Stimulated activated CD4-positive, alpha-beta T cell treated with anti-CD3 and anti-CD28 coated beads, Interleukin-12 subunit alpha, Interleukin-12 subunit beta, amount 100 ng/mL, for 24 hours (primary cell): ENCODE data around the gene SPACA7.
"Not testable (repeated sequence)": the region's sequence is repeated elsewhere in the genome, so short reads cannot be mapped to it uniquely, and the experiment has no call there.

Source experiments
- DNase-seq, 2 experiments: peaks; one replicate each; pipeline ENCODE4 v3.0.0-alpha.2; 2020; ENCODE audit warnings: low read depth in 2 of 2

Gene SPACA7

GRCh38 chr13:112350300-112350699 is 25.9 kb upstream of the SPACA7 start:
- DNase-seq: no peak

GRCh38 chr13:112351825-112352224 is 24.3 kb upstream of the SPACA7 start:
- no peak for DNase-seq

- DNase-seq: no peak
These were observed 22.3 kb upstream of the SPACA7 start for GRCh38 chr13:112353856-112354255.

- DNase-seq: no peak
These were observed 21.6 kb upstream of the SPACA7 start for GRCh38 chr13:112354330-112355273.

- DNase-seq: no peak
These were observed 20.8 kb upstream of the SPACA7 start for GRCh38 chr13:112355274-112355838.

- no peak for DNase-seq
These were observed 20.0 kb upstream of the SPACA7 start for GRCh38 chr13:112356190-112356589.

- no peak for DNase-seq
These were observed 18.0 kb upstream of the SPACA7 start for GRCh38 chr13:112358156-112358555.

GRCh38 chr13:112362021-112362420 is 14.1 kb upstream of the SPACA7 start:
- no peak for DNase-seq

GRCh38 chr13:112363867-112364528 is 12.2 kb upstream of the SPACA7 start:
- DNase-seq: no peak

GRCh38 chr13:112366907-112367646 is 9.1 kb upstream of the SPACA7 start:
- no peak for DNase-seq

- DNase-seq: no peak
These were observed 7.3 kb upstream of the SPACA7 start for GRCh38 chr13:112368883-112369282.

- no peak for DNase-seq
These were observed 5.8 kb upstream of the SPACA7 start for GRCh38 chr13:112370311-112370710.

- no peak for DNase-seq
These were observed 1.9 kb upstream of the SPACA7 start for GRCh38 chr13:112374271-112374670.

GRCh38 chr13:112391746-112392145 is 15.6 kb downstream of the SPACA7 start:
- no peak for DNase-seq

- no peak for DNase-seq
These were observed 16.6 kb downstream of the SPACA7 start for GRCh38 chr13:112392719-112393118.

GRCh38 chr13:112395022-112395421 is 18.9 kb downstream of the SPACA7 start:
- DNase-seq: not testable (repeated sequence)

GRCh38 chr13:112395941-112396340 is 19.8 kb downstream of the SPACA7 start:
- DNase-seq: not testable (repeated sequence)

GRCh38 chr13:112397108-112397507 is 21.0 kb downstream of the SPACA7 start:
- DNase-seq: no peak

GRCh38 chr13:112398347-112398746 is 22.2 kb downstream of the SPACA7 start:
- DNase-seq: not testable (repeated sequence)

- DNase-seq: not testable (repeated sequence)
These were observed 33.7 kb downstream of the SPACA7 start for GRCh38 chr13:112409828-112410227.

GRCh38 chr13:112416647-112417046 is 40.5 kb downstream of the SPACA7 start:
- no peak for DNase-seq

- DNase-seq: no peak
These were observed 40.9 kb downstream of the SPACA7 start for GRCh38 chr13:112417079-112417478.
